Central memory CD4-positive, alpha-beta T cell (primary cell): ENCODE measurements around the gene RIBC1.
"Not testable (repeated sequence)": the region's sequence is repeated elsewhere in the genome, so short reads cannot be mapped to it uniquely, and the experiment has no call there.

Source experiments
- DNase-seq: peaks from one replicate; pipeline ENCODE4 v3.0.0; 2022
- total RNA-seq, 3 experiments: gene quantifications; one replicate each; lab custom pipeline; 2026; lab: John Stamatoyannopoulos, UW

Gene RIBC1
- 0.82 to 2.1 (median 0.85) reads per million in 3 experiments for total RNA-seq

DNA sequence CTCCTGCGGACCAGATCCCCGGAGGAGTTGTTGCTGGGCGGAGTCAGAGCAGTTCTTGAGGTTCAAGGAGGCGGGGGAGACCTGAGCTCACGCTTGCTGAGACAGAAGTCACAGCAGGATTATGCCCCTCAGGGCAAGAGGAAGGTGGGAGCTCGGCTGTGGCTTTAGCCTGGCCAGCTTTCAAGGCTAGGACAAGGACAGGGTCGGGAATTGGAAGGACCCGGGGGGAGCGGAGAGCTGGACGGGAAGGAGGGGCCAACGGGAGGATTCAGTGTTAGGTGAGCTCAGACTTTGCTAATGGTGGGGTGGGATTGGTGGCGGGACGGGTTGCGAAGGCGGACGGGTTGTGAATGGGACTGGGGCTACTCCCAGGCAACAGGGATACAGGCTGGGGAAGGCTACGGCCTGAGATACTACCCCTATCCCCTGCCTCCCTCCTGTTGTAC is at the start of gene RIBC1:
RIBC1 (plus strand) TSS at position 13 of the 446 bp plus-strand sequence. CDS start 3,404 bp downstream, outside the sequence.
- DNase-seq: no peak

DNA sequence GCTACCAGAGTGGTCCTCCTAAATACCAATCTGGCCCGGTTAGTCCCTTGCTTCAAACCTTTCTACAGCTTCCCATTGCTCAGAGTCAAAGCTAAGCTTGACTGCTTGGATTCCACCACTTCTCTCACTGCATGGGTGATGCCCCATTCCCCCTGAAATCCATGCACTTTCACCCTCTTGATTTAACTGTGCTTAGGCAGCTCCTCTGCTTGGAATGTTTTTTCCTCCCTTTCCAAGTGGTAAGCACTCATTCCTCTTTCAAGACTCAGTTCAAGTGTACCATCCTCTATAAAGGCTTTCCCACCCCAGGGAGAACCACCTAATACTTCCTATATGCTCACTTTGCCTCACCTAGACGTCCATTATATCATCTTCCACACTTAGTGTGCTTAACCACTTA is 49.4 kb upstream of the RIBC1 start:
- no peak for DNase-seq

DNA sequence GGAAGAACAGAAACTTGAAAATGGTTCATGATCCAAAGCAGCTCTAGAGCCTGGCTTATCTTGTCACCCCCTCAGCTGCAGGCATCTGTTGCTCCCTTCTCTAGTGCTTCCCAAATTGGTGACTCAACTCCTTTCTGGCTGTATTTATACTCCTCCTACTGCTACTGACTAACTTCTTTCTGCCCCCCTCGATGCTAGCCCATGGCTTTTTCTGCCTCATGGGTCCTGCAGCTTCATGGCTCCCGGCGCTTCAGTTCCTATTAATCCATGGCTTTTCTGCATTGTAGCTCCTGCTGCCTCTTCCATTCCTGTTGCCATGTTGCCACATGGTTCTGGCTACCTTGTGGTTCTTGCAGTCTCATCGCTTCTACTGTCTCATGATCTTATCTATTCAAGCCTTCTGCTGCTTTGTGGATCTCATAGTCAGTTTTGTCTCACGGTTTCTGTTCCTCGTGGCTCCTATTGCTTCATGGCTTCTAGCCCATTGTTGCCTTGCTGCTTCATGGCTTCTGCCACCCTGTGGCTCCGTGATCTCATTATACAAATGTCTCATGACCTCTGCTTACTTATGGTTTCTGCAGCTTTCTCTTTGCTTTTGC is 48.4 kb upstream of the RIBC1 start:
- DNase-seq: no peak

DNA sequence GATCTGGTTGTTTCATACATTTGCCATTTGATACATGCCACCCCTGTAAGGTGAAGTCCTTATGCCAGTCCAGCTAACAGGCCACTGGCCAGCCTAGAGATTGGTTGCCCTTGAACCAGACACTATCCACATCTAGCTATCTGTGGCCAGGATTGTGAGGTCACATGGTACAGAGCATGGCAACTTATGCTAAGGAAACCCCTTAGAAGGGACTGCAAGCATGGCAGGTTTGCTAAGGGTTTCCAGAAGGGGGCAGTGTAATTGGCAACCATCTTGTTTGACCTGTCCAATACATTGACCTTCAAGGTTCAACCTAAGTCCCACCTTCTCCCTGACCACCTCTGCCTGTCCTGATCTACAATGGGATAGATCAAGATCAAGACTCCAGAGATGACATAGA is 47.8 kb upstream of the RIBC1 start:
- no peak for DNase-seq

DNA sequence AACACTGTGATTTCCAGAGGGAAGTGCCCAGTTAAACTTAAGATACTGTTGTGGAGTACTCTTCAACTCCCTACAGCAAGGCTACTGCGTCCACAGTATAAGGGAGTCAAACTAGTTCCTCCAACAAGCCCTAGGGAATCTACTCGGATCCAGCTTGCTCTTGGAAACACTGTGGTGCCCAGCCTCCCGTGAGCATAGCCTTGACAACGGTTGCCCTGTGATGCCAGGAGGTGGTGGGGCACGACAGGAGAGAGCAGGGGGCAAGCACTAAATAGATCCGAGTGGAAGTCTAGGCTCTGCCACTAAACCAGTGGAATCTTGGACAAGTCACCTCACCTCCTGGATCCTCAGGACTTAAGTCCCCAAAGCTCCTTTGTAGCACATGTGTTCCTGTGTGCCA is 45.8 kb upstream of the RIBC1 start:
- DNase-seq: no peak

DNA sequence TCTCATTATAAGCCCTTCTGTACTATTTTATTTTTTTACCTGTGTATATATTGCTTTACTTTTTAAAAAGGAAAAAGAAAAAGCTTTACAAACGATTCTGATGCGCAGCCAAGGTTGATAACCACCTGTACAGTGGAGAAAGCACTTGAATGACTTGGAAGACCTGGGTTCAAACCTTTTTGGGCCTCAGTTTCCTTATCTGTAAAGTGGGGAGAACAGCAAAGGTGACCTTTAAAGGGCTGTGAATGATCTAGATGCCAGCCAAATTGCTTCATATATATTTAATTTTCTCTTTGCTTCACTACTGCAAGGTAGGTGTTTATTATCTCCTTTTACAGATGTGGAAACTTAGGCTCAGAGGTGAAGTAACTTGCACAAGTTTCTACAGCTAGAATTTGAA is 45.2 kb upstream of the RIBC1 start:
- no peak for DNase-seq

DNA sequence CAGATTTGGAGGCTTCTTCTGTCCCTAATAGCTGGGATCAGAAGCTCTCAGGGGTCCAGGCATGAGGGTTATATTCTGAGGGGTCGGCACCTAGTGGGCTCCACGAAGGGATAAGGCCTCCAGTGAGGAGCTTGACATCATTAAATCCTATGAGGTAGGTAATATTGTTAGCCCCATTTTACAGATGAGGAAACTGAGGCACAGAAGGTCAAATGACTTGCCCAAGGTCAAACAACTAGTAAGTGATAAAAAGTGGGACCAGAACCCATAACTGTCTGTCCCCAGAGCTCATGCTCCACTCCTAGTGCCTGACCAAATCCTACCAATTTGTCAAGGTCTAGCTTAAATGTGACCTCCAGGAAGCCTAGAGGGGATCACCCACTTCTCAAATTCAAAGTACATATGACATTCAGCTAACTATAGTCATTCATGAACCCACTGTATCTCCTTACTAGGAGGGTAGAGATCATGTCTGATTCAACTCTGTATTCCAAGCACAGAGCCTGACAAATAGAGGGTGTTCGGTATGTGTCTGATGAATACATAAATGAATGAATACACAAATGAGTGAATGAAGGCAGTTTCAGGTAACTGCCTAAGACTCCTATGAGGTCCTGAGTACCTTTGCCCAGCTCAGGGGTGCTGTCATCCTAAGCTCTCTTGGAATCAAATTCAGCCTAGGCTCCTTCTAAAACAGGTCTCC is 43.5 kb upstream of the RIBC1 start:
- DNase-seq: no peak

DNA sequence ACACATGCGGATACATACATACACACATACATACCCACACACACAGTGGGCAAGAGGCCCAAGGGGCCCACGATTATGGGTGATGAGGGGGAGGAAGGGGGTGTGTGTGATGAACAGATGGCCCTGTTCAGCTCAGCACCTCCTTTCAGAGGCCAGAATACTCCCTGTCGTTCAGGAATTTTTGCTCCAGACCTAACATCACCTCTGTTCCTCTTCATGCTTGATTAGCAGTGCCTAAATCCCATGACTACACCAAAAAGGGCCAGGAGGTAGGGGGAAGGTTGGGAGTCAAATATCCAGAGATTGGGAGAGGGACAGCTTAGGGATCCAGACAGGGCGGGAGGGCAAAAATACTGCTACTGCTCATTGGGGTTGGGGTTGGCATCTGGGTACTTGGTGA is 42.9 kb upstream of the RIBC1 start:
- no peak for DNase-seq

DNA sequence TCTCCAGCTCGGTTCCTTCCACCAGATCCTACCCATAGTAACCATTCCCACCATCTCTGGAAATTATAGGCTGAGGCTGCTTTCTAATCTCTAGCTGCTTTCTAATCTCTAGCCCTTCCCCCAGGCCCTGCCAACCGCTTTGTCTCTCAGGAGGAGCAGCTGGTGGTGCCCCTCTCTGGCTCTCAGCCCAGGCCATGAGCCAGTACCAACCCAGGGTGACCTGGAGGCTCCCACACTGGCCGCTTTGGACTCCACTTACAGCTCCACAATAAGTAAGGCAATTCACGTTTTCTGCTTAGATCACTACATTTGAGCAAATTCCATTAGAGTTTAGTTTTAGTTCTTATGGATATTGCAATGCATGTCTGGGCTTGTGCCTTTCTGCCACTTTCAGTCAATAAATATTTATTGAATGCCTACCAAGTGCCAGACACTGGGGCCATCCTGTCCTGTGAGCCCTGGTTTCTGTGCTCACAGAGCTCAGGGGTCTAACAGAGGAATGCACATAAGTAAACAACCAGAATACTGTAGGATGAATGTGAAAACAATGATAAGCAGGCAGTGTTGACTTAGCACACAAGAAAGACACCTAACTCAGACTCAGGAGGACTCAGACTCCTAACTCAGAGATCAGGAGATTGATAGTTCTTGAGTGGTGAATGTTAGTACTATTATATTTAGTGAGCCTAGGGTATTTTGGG is 39.1 kb upstream of the RIBC1 start:
- no peak for DNase-seq

DNA sequence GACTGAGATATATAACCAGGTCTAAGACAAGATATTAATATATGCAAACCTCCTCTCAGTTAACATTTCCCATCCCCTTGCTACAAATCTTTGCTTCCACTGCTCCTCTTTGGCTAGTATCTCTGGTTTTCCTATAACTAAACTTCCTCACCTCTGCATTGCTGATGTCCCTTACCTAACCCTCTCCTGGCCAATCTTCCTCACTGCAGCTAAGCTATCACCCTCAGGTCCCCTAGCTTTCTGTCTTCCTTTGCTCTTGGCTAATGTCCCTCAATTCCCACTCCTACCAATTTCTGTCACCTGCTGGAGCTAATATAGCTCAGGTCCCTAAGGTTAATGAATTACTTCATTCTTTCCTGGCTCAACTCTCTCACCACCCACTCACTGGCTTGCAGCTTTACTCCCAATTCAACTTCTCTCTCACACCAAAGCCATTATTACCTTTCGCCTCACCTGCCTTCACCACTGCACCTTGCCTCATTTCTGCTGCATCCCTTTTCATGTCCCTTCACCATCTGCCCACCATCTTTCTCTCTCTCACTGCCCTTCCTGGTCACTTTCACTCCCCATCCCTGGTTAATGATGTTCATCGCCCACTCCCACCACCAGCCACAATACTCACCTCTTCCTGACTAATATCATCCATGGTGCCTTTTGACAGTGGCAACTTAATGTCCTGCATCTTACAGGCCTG is 26.9 kb upstream of the RIBC1 start:
- DNase-seq: no peak

DNA sequence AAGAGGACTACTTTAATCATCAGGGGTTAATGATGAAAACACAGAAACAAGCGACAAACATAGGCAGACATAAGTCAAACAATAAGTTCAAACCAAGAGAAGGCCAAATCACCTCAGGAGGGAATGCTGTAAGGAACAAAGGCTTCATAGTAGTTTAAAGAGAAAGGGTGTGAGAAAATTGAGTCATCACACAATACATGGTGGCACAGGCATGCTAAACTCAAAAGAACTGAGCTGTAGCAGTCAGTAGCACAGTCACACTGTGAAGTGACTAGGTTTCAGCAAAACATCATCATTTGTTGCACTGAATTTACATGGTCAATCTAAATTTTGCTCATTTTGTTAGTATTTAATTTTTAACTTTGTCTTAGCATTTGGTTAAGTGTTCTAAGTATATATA is 24.5 kb upstream of the RIBC1 start:
- DNase-seq: no peak

DNA sequence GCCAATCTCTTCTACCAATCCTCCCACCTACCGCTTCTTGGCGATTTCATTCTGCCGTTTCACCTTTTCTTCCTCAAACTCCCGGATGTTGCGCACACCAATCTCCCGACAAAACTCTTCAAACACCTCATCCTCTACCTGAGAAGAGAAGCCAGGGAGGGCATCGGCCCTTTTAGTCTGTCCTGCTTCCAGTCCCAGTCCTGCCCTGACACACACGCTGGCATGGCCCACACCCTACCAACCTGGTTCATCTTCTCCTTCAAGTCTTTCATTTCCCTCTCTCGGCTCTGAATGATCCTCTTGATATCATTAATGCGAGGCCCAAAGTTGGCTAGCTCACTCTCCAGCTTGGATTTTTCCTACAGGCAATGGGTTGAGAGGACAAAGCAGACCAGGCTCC is 19.1 kb upstream of the RIBC1 start:
- no peak for DNase-seq

DNA sequence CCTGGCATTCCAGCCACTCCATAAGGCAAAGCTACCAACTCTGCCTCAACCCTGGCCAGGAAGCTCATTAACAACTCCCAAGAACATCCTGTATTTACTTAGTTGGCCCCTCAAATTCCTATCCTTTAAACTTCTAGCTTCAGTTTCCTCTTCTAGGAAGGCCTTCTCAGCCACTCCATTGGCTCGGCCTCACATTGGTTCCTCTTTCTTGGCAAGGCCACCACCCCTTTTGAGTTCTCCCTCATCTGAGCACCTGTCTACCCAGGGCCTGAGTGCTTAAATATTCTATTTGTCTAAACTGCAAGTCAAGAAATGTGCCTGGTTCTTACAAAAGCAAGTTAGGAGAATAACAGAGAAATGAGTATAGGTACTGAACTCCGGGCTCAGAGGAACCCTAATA is 10.2 kb upstream of the RIBC1 start:
- no peak for DNase-seq

DNA sequence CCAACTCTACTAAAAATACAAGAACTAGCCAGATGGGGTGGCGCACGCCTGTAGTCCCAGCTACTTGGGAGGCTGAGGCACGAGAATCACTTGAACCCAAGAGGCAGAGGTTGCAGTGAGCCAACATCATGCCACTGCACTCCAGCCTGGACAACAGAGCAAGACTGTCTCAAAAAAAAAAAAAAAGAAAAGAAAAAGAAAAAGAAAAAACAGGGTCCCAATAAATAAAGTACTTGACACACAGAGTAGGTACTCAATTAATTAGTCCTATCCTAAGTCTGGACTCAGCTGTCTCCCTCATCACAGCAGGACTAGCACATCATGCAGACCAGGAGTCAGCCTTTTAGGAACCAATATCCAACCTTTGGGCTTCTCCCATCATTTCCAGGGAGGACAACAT is 2.3 kb upstream of the RIBC1 start:
- DNase-seq: not testable (repeated sequence)

DNA sequence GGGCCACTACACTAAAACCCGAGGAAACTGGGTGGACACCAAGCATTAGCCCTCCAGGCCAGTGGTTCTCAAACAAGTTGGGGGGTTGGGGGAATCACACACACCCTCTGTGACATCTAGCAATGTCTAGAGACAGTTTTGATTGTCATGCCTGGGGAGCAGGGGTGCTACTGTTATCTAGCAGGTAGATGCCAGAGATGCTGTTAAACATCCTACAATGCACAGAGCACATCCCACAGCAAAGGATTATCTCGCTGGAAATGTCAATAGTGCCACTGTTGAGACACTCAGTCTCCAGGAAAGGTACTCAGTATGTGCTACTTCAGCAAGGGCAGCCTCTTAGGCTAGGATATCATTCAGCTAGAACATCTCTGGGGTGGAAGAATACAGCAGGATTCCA is 1.5 kb upstream of the RIBC1 start:
- DNase-seq: no peak

DNA sequence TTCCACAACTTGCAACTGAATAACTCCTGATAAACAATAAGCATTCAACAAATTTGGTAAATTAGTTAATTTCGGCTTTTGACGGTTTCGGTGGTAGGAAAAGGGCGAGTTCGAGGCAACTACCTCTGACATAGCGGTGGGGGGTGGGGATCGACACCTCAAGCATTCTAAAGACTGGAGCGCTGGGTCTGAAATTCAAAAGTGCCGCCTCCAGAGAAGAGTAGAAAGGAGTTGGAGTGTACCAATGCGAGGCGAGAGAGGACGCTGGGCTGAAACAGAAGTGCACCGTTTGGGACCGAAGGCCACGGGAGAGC is 944 bp upstream of the RIBC1 start:
- DNase-seq: no peak

DNA sequence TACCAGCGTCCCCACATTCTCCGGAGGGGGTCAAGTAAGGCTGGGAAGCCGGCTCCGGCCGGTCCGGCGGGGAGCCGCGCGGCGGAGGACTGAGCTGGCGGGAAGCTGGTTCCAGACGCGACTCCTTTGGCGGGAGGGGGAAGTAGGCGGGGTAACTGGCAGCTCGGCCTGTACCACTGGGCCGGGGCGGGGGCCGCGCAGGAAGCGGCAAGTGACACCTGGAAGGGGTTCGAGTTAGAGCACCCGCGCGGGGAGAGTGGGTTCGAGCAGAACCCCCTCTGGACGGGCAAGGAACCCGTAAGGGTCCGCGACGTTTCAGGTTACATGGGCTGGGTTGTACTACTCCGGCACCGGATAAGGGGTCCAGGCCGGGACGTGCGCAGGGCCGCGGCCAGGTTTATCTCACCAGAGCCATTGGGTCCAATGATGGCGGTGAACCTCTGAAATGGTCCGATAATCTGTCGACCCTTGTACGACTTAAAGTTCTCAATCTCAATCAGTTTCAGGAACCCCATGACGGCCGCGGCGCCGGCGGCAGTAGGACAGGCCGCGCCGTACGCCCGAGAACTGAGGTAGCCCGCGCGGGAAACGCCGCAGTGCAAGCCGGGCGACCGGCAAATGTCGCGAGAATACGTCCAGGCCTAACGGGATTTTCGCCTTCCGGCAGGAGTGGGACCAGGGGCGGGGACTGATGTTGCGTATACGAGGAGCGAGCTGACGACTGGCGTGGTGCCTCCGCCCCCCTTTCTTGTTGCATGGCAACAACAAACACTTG is 400 bp upstream of the RIBC1 start, which contains the start of gene SMC1A:
SMC1A (minus strand) TSS at position 569 of the 775 bp plus-strand sequence; CDS start at position 515, 54 bp downstream.
- peak; percentile 99 for DNase-seq

DNA sequence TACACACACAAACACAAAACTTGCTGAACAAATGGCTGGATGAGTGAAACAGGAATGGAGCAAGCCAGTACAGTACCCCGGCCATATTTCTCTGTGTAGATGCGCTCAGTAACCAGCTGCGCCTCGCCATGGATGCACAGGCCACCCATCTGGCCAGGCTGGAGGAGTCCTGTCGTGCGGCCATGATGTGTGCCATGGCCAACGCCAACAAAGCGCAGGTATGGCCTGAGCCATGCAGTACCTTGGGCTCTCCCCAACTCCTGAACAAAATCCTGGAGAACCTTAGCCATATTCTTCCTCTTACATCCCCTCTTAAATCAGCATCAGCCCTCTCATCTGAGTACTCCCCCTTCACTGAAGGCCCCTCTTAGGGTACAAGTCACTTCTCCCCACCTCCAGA is 7.1 kb downstream of the RIBC1 start:
- DNase-seq: no peak

DNA sequence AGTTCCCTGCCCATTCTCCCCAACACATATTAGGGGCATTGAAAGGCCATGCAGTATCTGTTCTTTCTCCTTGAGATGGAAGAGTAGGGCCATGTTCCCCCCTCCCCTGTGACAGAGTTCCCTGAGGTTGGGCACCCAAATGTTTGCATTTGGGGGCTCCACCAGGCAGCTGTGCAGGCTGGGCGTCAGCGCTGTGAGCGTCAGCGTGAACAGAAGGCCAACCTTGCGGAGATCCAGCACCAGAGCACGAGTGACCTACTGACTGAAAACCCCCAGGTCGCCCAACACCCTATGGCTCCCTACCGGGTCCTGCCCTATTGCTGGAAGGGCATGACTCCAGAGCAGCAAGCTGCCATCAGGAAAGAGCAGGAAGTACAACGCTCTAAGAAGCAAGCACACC is 7.6 kb downstream of the RIBC1 start:
- DNase-seq: no peak

DNA sequence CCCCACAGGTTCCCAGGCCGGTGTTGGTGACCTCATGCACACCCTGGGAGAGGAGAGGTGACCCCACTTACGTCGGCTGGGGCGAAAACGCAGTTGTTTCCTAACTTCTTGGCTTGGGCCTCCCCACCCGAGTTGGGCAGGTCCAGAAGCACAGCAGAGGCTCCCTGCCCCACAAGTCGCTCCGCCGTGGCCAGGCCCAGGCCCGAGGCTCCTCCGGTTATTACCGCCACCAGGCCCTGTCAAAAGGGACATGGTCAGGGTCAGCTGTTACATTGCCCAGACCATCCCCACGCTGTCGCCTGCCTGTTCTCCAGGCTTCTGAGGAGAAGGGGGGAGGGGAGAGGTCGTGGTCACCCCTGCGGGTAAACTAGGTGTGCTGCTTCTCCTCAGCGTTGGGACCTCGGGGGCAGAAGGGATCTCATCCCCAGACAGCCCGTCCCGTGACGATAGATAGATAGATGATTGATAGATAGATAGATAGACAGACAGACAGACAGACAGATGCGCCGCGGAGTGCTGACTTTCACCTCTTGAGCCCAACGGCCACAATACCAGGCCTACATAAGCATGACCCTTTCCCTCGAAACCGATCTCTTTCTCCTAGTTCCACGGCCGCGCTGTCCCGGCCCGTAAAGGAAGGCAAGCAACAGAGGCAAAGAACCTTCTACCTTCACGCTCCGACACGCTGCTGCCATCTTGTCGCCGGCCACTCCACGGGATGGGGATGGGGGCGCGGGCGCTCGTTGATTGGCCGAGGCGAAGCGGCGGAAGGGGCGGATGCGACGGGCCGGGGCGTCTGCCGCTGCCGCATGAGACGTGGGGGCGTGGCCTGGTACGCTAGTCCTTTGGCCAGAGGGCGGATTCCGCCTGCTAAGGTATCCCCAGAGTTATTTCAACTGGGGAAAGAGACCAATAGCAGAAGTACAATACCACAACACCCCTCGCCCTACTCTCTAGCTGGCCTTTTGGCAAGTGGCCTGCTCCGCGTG is 11.3 kb downstream of the RIBC1 start, which contains the start of gene HSD17B10:
HSD17B10 (minus strand) TSS at position 720 of the 989 bp plus-strand sequence; CDS start at position 695, 25 bp downstream.
- peak; percentile 80 for DNase-seq

DNA sequence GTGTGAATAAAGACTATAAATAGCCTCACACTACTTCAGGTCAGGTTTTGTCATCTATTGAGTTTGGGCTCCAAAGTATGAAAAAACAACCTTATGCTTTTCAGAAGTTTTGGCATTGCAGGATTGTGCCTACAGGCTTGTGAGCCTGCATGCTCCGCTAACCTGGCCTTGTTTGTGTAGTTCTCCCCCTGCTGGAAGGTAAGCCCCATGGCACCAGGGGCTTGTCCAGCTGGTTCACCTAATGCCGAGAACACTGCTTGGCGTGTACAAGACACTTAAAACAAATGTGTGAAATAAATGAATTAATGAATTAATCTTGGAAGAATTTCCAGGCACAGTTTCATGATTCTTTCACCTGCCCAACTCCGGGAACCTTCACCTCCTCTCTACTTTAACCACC is 13.3 kb downstream of the RIBC1 start:
- DNase-seq: peak; percentile 69
